RPMI7951 (cell line): ENCODE results near the gene PPP1R1A. TPM values are rescaled to one million over a fixed set of nuclear protein-coding genes. Genes with fewer than 3 reads are reported as not detected.

Experiments
- DNase-seq: peaks from one replicate; pipeline ENCODE4 v3.0.0-alpha.2; 2012; ENCODE audit warnings: low read depth
- total RNA-seq: library from RNA; depleted of rRNA; stranded (reverse); fragments of >200 nt; shearing (Covaris generic); gene quantifications from 2 replicates; pipeline ENCODE4 v1.2.3, GENCODE V29; 2014; rRNA removed

Gene PPP1R1A, protein sequence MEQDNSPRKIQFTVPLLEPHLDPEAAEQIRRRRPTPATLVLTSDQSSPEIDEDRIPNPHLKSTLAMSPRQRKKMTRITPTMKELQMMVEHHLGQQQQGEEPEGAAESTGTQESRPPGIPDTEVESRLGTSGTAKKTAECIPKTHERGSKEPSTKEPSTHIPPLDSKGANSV
- not detected in 2 replicates for total RNA-seq

DNA sequence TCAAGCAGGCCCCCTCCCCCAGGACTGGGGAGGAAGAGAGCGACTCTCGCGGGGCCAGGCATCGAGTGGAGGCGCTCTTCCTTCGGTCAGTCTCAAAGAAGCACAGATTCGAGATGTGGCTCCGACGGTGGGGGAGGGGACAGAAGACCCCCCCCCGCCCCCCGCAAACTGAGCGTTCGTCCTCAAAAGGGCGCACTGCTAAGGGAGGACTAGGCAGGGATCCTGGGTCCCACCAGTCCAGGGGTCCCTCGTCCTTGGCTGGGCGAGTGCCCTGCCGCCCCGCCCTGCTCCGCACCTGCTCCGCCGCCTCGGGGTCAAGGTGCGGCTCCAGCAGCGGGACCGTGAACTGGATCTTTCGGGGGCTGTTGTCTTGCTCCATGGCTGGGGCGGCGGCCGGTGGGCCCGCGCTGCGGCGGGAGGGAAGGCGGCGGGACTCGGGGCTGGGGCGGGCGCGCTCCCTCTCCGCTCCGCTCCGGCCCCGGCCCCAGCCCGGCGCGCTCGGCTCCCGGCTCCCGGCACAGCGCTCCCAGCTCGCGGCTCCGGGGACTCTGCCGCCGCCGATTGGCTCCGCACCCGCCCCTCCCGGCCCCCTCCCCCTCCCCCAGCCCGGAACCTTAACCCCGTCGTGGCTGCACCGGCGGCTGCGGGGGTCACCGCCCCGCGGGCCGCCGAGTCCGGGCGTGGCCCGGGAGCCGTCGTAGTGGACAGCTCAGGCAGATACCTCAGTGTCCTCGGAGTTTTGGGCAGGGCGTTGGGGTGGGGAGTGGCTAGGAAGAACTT is at the start of gene PPP1R1A:
TSS of gene PPP1R1A (minus strand) at position 550 of the 780 bp plus-strand sequence. CDS start at position 379, 171 bp downstream.
- no peak for DNase-seq

DNA sequence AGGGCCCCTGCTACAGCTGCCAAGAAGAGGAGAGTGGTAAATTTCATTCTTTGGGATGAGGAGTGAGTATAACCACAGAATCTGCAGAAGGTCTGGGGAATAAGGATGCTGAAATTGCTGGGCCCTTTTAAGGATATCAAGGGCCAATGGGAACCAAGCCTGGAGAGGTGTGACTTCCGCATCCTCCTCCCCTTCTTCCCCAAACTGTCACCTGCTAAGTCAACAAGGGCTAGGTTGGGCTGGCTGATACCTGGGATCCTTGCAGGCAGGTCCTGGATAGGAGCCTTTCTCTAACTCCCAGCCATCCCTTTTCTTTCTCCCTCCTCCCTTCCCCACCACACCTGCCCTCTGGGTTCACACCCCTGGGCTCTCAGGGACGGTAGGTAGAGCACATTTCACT is 46.3 kb upstream of the PPP1R1A start, which contains the start of gene LACRT:
TSS of gene LACRT (minus strand) at position 101 of the 400 bp plus-strand sequence. CDS start at position 47, 54 bp downstream.
- DNase-seq = no peak

DNA sequence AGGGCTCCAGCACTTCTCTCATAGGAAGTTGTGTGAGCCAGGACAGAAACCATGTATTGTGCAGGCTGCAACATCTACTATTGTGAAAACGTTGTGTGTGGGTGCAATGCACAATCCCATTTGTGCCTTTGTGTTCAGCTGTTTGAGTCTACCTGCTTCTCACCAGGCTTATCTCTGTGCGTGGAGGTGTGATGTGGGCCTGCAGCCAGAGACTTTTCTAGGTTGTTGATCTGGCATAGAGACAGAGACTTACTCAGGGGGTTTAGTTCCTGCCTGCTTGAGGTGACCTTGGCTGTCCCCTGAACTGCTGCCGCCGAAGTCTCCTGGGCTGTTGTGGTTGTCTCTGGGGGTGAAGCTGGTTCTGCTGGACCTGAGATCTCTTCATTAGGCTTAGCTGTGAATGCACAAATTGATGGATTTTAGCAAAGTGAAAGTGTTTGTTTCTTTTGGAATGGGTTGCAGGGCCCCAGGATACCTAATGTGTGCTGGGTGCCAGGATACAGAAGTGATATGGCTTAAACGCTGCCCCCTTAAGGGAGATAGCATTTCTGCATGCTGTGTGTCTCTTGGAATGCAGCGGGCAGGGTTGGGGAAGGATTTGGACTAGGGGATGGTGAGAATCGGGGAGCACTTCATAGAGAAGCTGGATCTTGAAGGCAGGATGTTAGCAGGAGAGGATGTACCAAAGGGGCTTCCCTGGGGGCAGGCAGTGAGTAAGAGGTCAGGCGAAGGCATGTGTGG is 43.7 kb upstream of the PPP1R1A start:
- DNase-seq = no peak

DNA sequence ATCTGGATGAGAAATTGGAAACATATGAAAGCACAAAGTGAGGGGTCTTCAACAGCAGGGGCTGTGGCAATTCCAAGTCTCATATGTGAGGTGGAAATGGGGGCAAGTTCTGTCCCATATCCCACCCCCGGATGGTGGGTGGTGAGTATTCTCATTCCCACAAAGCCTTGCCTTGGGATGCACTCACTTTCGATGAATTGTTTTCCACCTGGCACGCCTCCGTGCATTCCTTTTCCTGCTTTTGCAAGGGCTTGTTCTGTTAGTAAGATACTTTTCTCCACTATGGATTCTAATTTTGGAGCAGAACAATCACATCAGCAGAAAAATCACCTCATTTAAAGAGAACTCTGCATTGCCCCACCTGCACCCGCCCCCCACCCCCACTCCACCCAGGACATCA is 43.1 kb upstream of the PPP1R1A start:
- no peak for DNase-seq

DNA sequence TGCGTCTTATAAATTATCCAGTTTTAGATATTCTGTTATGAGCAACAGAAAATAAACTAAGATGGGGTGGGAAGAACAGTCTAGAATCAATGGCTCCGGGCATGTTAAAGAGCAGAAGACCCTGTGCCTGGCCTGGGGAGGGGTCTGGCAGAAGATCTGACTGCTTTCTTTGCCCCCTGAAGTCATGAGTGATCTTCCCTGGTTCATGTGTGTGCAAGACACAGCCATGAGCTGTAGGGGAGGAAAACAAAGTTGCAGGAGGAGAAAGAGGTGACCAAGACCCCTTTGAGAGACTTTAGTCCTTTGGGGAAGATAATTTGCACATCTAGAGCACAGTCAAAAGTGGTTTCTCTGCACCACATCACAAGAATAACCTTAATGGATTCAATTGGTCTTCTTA is 41.5 kb upstream of the PPP1R1A start:
- no peak for DNase-seq

DNA sequence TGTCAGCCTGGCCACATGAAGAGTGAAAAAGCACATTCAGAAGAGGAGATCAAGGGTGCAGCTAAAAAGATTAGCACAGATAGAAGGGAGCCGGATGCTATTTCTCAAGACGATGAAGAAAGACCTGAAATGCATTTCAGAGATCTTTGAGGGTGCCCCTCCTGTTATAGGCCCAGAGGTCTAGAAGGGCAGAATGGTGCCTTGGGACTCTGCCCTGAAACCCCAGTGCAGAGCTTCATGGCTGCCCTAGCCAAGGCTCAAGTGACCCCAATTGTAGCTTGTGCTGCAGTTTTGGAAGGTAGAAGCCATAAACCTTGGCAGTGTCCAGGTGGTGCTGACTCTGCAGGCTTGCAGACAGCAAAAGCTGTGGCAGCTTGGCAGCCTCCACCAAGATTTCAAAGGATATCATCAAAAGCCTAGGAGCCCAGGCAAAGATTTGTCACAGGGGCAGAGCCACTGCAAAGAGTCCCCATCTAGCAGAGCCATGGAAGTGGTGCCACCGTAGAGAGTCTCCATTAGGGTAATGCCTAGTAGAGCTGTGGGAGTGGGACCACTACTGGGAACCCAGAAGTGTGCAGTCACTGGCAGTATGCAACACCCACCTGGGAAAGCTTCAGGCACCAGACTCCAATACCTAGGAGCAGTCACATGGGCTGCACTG is 39.9 kb upstream of the PPP1R1A start:
- DNase-seq = no peak

DNA sequence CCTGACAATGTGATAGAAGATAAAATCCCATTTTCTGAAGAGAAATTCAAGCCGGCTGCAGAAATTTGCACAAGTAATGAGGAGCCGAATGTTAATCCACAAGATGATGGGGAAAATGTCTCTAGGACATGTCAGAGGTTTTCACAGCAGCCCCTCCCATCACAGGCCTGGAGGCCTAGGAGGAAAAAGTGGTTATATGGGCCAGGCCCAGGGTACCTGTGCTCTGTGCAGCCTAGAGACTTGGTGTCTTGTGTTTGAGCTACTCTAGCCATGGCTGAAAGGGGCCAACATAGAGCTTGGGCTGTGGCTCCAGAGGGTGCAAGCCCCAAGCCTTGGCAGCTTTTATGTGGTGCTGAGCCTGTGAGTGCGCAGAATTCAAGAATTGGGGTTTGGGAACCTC is 38.8 kb upstream of the PPP1R1A start:
- DNase-seq = no peak

DNA sequence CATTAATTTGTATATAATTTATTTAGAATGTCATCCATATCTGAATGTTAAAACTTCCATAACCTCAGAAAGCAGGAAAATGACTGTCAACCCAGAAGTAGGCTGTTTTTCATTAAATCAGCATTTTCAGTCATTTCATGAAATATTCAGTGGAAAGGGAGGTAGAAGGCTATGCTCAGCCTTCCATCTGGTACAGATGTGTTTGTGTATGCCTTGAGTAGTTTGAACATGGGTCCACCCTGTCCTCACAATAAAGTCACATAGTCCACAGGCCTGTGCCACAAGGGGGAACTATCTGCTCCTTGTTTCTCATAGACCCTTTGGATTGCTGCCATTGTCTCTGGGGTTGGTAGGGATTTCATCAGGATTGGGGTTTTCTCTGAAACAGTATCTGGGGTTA is 37.1 kb upstream of the PPP1R1A start:
- no peak for DNase-seq

DNA sequence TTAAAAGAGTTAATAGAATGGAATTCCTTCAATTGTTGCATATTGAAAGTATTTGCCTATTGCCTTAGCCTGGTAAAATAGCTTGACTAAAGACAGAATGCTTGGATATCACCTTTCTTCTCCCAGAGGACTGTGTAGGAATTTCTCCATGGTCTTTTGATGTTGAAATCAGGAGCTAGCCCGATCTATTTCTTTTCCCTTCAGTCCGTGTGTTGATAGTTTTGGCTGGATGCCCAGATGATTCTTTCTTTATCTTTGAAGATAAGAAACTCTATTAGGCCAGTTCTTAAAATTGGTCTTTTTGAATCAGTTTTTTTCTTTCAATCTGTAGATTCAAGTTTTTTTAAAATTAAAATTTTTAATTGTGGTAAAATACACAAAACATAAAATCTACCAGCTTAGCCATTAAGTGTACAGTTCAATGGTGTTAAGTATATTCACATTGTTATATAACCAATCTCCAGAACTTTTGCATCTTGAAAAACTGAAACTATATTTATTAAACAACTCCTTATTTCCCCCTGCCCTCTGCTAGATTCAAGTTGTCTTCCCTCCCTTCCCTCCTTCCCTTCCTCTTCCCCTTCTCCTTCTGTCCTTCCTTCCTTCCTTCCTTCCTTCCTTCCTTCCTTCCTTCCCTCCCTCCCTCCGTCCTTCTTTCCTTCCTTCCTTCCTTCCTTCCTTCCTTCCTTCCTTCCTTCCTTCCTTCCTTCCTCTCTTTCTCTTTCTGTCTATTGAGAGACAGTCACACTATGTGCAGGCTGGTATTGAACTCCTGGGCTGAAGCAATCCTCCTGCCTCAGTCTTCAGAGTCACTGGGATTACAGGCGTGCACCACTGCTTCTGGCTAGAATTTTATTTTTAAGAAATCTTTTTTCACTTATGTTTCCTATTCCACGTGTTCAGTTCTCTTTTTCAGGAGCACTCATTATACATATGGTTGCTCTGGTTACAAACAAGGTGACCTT is 36.1 kb upstream of the PPP1R1A start:
- DNase-seq = no peak

DNA sequence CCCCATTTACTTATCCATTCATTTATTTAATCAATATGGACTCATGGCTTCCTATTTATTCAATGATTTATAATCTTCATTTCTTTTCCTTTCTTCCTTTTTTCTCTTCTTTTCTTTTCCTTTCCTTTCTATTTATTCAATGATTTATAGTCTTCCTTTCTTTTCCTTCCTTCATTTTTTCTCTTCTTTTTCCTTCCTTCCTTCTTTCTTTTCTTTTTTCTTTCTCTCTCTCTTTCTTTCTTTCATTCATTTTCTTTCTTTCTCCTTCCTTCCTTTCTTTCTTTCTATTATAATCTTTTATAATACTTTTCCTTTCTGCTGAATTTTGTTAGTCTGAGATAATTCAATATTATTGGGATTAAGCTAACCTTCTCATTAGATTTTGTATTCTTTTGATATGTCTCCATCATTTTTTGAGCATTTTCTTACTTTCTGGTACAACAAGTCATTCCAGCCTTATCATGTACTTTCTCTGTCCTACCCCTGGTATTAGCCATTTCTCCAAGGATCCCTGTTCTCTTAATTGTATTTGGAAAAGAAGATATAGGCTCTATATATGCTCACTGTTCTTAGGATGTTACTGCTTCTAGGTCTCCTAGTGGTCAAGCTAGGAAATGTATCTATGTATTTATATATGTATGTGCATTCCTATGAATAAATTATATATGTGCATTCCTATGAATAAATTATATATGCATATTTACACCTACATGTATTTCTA is 34.2 kb upstream of the PPP1R1A start:
- no peak for DNase-seq

DNA sequence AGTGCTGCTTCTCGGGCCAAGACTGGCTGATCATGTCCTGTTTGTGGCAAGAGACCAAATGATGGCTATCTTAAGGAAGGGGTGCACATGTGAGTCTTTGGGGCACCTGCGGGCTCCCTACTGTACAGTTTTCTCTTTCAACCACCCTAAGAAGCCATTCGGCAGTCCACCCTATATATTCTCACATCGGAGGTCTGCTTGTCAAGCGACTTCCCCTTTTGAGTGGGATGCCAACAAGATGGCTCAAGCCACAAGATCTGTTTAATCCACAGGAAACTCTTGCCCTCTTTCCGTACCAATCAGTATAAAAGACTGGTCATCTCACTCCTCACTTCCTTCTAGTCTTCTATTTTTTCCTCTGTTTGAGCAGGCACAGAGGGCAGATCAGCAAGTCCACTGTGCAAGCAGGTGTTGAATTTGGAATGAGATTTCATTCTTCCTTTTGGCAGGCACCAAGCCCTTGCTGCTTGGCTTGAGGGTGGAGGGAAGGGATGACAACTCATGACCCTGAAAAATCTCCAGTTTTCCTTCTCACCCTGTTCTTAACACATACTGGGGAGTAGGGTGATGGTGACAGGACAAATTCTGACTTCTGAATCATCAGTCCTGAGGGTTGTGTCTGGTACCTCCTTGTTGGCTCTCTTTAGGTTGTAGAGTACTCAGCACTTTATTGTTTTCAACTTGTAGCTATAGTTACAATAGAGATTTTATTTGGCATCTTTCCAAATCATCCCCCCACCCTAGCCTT is 28.6 kb upstream of the PPP1R1A start:
- no peak for DNase-seq

DNA sequence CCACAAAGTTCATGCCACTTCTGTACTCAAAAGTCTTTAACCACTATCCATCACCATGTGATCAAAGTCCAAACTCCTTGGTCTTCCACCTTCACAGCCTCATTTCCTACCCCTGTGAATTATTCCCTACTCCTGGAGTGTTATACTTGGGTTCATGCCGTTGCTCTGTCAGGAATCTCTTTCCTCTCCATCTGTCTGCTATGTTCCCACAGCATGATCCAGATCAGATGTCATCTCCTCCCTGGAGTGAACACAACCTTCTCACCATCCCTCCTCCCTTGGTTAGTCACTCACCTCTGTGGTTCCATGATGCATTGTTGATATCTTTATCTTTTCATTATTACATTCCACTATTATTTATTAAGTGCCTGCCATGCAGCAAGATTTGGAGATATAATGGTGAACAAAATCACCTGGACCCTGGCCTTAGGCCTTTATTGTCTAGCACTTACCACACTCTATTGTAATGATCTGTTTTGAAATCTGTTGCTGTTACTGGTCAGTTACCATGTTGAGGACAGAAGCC is 23.8 kb upstream of the PPP1R1A start:
- DNase-seq = no peak

DNA sequence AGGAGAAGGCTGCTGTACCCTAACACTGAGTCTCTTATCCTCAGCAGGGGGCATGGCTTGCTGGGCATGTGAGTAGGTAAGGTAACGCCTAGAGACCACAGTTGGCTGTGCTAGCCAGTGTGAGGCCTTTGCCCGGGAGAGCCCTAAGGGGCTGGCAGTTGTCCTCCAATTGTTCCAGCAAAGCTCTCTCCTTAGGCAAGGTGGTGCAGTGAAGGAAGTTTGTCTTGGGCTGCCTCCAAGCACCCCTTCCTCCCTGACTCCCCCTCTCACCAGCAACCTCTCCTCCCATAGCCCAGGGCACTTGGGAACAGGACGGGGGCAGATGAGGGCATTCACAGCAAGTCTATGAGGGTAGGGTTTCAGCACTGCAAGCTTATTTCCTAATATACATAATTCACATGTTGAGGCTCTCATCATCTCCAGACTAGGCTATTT is 23.3 kb upstream of the PPP1R1A start:
- no peak for DNase-seq

DNA sequence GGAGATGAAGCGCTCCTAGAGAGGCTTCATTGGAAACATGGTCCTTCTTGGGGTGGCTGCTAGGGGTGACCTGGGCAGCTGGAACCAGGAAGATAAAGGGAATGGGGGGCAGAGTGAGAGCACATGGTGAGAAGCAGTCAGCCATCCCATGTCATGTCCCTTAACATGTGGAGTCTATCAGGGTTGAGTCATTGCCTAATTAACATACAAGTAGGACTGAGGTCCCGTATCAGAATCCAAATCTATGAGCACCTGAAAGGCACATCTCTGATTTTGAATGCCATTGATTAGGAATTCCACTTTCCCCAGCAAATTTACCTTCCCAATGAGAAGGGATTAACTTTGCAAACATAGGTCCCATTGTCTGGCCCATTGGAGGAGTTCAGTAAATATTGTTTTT is 20.3 kb upstream of the PPP1R1A start:
- no peak for DNase-seq

DNA sequence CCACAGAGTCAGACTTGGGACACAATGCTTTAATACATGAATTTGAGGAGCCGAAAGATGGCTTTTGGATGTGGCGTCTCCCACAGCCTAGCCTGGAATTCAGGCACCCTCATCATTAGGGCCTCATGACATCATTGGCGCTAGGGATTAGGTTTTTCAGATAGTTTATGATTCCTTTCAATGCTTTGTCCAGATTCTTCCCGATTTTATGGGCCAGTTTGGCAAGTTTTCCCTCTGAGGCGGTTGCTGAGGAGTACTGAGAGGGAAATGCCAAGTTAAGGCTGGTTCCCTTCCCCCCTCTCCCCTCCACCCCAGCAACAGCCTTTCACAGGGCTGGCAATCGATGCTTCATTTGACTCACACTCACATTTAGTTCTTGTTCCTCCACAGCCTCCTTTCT is 19.7 kb upstream of the PPP1R1A start:
- no peak for DNase-seq

DNA sequence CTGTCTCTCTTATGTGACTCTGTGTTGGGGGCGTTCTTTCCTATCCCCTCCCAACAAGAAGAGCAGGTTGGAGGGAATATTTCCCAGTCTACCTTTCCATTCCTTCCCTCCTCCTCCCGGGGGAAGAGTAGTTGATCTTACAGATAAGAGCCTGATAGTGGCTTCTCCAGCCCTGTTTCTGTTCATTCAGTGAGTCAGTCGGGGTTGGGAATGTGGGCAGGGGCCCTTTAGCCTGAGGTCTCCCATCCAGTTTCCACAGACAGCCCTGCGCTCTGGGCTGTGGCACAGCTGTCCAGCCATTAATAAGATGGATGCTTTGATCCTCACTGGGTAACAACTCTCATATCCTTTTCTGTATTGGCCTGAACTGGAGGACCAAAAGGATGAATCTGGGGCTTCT is 18.1 kb upstream of the PPP1R1A start:
- DNase-seq = no peak

DNA sequence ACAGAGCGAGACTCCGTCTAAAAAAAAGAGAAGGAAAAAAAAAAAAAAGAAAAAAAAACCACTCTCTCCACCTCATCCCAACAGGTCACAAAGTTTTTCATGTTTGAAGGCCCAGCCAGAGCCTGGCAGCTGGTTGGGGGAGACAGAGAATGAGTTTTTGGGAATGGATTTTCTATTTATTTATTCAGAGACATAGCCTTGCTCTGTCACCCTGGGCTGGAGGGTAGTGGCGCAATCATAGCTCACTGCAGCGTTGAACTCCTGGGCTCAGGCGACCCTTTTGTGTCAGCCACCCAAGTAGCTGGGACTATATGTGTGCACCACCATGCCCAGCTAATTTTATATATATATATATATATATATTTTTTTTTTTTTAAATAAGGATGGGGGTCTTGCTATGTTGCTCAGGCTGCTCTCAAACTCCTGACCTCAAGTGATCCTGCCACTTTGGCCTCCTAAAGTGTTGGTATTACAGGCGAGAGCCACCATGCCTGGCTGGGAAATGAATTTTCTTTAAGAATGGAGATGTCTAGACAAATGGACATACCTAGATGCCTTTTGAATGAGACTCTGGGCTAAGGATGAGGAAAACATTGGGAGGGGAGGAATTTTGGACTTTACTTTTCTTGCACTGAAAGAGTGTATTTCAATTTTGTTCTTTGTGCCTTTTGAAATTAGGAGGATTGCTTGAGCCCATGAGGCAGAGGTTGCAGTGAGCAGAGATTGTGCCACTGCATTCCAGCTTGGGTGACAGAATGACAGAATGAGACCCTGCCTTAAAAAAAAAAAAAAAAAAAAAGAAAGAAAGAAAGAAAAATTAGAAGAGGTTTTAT is 16.9 kb upstream of the PPP1R1A start:
- DNase-seq = no peak

DNA sequence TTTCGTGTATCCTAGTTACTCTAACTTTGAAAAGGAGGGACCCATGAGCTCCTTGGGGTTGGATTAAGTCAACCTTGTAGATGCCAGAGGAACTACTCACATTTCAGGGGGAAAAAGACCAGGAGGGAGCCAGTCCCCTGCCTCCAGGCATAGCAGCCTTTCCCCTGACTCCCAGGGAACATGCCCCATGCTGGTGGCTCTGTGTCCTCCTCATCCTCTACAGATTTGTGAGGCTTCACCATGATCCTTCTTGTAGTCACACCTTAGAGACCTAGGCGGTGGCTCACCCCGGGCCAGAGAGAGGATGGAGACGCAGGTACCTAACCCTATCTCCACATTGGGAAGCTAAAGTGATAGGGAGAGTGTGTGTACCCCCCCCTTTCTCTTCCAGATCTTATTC is 16.0 kb upstream of the PPP1R1A start:
- no peak for DNase-seq
